ENCODE data around the gene XYLT1.

Gene XYLT1

DNA sequence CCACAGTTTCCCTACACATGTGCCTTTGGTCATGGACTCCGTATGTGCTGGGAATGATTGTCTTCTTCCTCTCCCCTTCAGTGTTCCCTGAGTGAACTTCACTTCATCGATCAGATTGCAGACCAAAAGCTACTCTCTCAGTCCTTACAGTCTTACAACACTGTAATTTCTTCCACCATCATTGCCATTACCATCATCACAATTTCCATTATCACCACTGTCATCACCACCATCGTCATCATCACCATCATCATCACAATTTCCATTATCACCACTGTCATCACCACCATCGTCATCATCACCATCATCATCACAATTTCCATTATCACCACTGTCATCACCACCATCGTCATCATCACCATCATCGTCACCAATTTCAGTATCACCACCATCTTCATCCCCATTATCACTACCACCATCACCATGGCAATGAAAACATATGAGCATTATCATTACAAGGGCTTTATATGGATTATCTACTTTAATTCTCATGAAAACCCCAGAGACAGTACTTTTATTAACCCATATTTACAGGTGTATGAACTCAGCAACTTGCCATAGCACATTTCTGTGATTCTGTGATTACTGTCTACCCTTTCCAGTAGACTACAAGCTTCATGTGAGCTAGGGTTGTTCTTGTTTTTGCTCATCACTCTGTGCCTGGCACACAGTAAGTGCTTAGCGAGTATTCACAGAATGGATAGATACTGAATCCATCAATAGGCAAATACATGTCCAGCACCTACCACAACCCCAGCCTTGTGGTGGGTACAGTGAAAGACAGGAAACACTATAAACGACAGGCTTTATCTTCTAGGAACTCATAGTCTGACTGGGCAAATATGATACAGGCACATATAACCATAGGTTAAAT, 327.0 kb downstream of the XYLT1 start:
- no peak for DNase-seq (ENCODE audit: low spot score)

GRCh38 chr16:17138801-17139200, 332.0 kb downstream of the XYLT1 start:
- DNase-seq (ENCODE audit: low spot score) = no peak

- no peak for DNase-seq (ENCODE audit: low spot score)
Observed at GRCh38 chr16:17135439-17135838, 335.3 kb downstream of the XYLT1 start.

- no peak for DNase-seq (ENCODE audit: low spot score)
Observed at GRCh38 chr16:17134586-17134985, 336.2 kb downstream of the XYLT1 start.

DNA sequence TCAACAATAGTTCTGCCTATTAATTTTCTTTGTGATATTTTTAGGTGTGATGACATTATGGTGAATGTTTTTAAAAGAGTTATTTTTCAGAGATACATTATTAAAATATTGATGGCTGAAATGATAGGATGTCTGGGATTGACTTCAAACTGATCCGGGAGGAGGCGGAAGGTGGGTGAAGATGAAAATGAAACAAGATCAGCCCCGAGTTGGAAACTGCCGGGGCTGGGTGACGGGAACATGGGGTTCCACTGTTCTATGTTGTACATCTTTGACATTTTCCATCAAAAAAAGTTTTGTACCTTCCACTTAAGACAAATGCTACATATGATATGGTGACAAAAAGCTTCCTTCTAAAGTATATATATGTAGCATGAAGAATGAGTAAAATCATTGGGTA, 336.9 kb downstream of the XYLT1 start:
- no peak for DNase-seq (ENCODE audit: low spot score)

- no peak for DNase-seq (ENCODE audit: low spot score)
Observed at GRCh38 chr16:17131351-17131750, 339.4 kb downstream of the XYLT1 start.

GRCh38 chr16:17130733-17131132, 340.0 kb downstream of the XYLT1 start:
- DNase-seq (ENCODE audit: low spot score) = no peak

- DNase-seq (ENCODE audit: low spot score) = no peak
Observed at GRCh38 chr16:17129971-17130370, 340.8 kb downstream of the XYLT1 start.

DNA sequence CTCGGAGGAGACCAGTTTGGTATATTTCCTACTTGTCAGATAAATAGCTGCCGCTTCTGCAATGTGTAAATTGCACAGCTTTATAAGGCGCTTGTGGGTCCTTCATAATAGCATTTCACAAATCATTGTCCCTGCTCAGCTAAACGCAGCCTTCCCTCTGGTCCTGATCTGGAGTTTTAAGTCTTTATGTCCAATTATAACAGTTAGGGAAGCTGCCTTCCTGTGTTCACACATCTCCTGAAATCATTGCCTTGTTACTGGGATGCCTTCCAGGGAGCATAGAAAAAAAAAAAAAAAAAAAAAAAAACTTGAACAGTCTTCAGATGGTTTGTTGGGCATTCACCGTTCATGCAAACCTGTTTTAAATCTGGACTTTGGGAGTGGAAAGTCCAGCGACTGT, 342.0 kb downstream of the XYLT1 start:
- no peak for DNase-seq (ENCODE audit: low spot score)

DNA sequence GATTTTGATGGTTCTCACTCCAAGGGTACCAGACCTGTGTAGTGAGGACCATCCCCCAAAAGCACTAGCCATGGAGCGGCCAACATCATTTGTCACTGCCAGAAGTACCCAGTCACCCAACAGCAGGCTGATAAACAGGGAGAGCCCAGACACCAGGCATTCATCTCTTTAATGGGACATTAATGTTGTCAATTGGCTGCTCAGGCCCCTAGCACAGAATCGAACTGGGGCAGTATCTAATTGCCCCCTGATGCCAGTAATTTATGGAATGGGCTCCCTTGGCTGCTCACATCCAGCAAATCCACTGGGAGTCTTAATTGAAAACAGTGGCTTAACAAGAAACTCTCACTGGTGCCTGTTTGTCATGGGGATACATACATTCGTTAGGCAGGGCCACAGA, 344.6 kb downstream of the XYLT1 start:
- no peak for DNase-seq (ENCODE audit: low spot score)

DNA sequence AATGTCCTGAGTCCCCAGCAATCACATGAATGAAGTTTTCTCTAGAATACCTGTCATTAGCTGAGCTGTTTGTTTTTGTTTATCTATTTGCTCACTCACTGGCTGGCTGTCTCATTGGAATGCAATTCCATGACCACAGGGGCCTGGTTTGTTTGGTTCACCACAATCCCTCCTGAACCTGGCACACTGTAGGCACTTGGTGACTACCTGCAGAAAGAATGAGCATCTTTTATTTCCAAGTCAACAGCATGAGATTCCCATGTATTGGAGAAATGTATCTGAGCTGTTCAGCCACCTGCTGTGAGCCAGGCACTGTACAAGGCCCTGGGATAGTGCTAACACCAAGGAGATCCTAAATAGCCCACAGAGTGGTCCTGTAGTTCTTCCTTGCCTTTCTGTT, 345.1 kb downstream of the XYLT1 start:
- peak; percentile 4 for DNase-seq (ENCODE audit: low spot score)

DNA sequence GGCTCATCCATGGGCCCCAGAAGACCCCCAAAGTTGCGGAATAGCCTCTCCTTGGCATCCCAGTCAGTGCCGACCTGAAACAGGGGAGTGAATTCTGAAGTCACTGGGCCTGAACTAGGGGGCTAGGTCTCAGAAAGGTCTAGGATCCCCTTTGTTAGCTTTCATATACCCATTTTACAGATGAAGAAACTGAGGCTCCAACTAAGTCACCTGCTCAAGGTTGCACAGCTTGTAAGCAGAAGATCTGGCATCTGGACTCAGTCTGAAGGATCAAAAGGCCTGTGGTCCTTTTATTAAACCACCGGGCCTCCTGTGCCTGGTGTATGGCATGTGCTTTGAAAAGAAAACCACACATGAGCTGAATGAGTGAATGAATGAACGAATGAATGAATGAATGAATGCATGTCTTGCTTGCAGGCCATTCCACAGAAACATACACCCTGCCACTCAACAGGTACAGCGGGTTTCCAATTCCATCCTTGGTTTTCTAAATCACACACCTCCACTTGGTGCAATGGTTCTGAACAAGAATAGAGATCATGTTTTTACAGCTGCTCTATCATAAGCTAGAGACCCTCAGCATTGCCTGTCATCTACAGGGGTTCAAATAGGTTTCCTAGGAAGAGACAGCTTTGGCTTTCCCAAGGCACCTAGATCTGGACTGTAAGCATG, 352.7 kb downstream of the XYLT1 start:
- no peak for DNase-seq (ENCODE audit: low spot score)

- DNase-seq (ENCODE audit: low spot score) = no peak
Observed at GRCh38 chr16:17116595-17117322, 354.0 kb downstream of the XYLT1 start.

GRCh38 chr16:17109413-17109812, 361.3 kb downstream of the XYLT1 start:
- no peak for DNase-seq (ENCODE audit: low spot score)

GRCh38 chr16:17108596-17108995, 362.2 kb downstream of the XYLT1 start:
- no peak for DNase-seq (ENCODE audit: low spot score)

DNA sequence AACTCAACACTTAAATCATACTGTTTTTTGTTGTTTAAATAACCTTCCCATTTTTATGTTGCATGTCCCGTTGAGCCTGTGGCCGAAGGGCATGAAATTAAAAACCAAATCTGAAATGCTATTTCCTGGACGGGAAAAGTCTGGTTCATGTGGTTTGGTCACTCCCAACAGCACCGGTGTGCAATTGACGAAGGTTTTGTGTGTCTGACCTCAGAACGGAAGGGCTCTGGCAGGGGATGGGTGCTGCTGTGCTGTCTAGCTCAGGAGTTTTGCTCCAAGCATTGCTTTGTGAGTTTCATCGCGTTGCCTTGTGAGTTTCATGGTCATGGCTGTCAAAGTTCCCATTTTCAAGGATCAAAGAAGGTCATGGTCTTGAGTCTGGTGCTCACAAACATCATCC, 363.3 kb downstream of the XYLT1 start:
- DNase-seq (ENCODE audit: low spot score) = no peak

DNA sequence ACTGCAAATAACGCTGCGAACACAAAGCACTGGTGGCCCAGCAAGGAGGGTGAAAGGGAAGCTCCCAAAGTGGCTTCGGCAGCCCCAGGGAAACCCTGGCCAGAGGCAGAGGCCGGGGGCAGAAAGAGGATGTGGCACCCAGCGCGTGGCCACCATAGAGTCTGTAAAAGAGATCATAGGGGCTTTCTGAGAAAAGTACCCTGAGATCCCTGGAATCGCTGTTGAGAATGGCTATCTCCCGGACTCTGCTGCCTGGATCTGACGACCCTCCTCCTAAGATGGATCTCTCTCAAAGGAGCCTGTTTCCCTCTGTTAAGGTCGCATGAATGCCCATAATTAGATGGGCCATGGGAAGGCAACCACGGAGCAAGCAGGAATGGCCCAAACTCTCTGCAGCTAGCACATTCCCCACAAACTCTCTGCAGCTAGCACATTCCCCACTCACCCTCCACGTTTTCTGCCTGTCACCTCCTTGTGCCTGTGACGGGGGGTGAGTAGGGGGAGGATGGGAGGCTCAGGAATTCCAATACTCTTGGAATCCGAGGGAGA, 364.4 kb downstream of the XYLT1 start:
- no peak for DNase-seq (ENCODE audit: low spot score)

DNA sequence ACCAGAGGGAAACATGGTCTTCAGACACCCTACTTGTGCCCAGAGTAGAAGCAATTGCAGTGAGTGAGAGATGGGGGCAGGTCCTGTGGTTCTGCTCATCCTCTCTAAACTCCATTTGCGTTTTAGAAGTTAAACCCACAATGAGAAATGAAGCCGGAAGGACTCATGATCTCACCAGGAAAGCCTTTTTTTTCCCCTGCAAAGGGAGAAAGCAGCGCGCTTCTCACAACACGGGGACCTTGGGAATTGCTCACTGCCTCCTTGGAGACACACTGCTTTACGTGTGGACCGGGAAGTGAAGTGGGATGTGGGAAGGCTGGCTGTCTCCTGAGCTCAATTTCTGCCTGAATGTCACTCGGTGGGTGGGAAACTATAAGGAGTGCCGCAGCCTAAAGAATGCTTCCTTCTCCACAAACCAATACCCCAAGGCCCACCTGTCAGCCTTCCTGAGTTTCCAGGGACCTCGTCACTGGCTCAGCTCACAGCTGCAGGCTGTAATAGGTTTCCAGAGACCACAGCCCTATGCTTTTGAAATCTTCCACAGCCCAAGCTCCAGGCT, 365.4 kb downstream of the XYLT1 start:
- no peak for DNase-seq (ENCODE audit: low spot score)

GRCh38 chr16:17104654-17105053, 366.1 kb downstream of the XYLT1 start:
- no peak for DNase-seq (ENCODE audit: low spot score)

DNA sequence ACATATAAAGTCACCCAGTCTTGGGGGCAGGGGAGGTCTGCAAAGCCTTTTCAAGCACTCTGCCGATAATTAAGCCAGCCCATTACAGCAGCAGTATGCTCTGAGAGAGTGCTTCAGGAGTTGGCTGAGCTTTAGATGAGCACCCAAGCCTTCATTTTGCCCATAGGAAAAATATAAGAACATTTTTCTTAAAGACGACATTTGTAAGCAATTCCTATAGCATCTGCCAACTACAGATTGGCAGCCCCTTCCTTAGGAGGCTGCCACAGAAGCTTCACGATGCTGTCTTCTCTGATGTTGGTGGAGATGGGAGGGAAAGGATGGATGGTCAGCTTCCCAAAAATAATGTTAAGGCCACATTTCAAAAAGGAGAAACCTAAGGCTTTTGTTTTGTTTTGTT, 367.5 kb downstream of the XYLT1 start:
- no peak for DNase-seq (ENCODE audit: low spot score)

DNA sequence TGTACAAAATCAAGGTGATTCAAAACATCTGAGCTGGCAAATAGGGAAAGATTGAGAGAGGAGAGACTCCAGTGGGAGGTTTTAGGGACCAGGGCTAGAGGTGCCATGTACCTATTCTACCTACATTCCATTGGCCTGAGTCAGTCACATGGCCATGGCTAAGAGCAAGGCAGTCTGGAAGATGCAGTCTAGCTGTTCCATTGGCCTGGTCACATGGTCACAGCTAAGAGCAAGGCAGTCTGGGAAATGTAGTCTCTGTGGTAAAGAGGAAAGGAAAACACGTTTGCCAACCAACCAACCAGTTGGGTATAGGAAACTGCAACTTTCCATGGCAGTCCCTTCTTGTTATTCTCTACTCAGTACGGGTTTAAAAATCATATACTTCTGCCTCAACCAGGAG, 369.1 kb downstream of the XYLT1 start:
- peak; percentile 3 for DNase-seq (ENCODE audit: low spot score)

GRCh38 chr16:17098685-17099084, 372.1 kb downstream of the XYLT1 start:
- no peak for DNase-seq (ENCODE audit: low spot score)

Measured in kidney tubule cell (primary cell).